Measurements from ENCODE around the gene CD79B. TPM values are rescaled to one million over a fixed set of nuclear protein-coding genes. Genes with fewer than 3 reads are reported as not detected.

The CD79B gene
- total RNA-seq, 1 donor from 2014 or later = 0.25 TPM

GRCh38 chr17:63928172-63928666 lies 3.9 kb downstream of the CD79B start:
- H3K4me2 ChIP-seq (ENCODE audit: low read length) = no peak overlapping the region
- H3K4me3 Mint-ChIP-seq (ENCODE audit: unreplicated experiment) = no peak overlapping the region
- H3K9me3 Mint-ChIP-seq (ENCODE audit: unreplicated experiment) = no peaks in the 10 kb centered on the region
- no peaks in the 10 kb centered on the region for H3K9me3 ChIP-seq (ENCODE audit: insufficient read depth, low read depth, low read length)
- H3K4me1 Mint-ChIP-seq (ENCODE audit: low read depth, unreplicated experiment) = no peaks in the 10 kb centered on the region
- H2AFZ ChIP-seq (ENCODE audit: low read depth, low read length) = no peak overlapping the region
- peaks cover 1% of the 10 kb centered on the region for H3K27me3 Mint-ChIP-seq (ENCODE audit: low read depth, unreplicated experiment)
- no peaks in the 10 kb centered on the region for H3K79me2 ChIP-seq (ENCODE audit: insufficient read depth, low read length)
- FAIRE-seq = no peak
- no peak overlapping the region for H3K27ac Mint-ChIP-seq (ENCODE audit: unreplicated experiment)
- no peak overlapping the region for H3K9ac ChIP-seq (ENCODE audit: low read length)
- no peak overlapping the region for H3K4me3 ChIP-seq (ENCODE audit: insufficient read depth, low read depth, low read length)
- no peaks in the 10 kb centered on the region for H3K4me1 ChIP-seq (ENCODE audit: insufficient read depth, low read length)
- no peaks in the 10 kb centered on the region for H3K36me3 ChIP-seq (ENCODE audit: insufficient read depth, low read length)
- no peak overlapping the region for H3K27ac ChIP-seq (ENCODE audit: low read depth, low read length)
- H4K20me1 ChIP-seq (ENCODE audit: insufficient read depth, low read length) = no peaks in the 10 kb centered on the region
- no peak for DNase-seq (ENCODE audit: low read depth)
- H3K36me3 Mint-ChIP-seq (ENCODE audit: low read depth, unreplicated experiment) = no peaks in the 10 kb centered on the region
- no peak for TF ChIP-seq CTCF (IDR thresholded peaks at IDR 0.05; ENCODE audit: insufficient read depth, low read depth, low read length)
- TF ChIP-seq EZH2 (IDR thresholded peaks at IDR 0.05; ENCODE audit: insufficient read depth, low read length) = no peak
- H3K27me3 ChIP-seq (ENCODE audit: insufficient read depth, low read length) = no peaks in the 10 kb centered on the region

- Mint-ChIP-seq H3K4me3 (ENCODE audit: unreplicated experiment) (no peak overlapping the region), H3K4me1 (ENCODE audit: low read depth, unreplicated experiment) (no peaks in the 10 kb centered on the region), H3K36me3 (ENCODE audit: low read depth, unreplicated experiment) (no peaks in the 10 kb centered on the region), H3K27ac (ENCODE audit: unreplicated experiment) (no peak overlapping the region), H3K9me3 (ENCODE audit: unreplicated experiment) (no peaks in the 10 kb centered on the region), H3K27me3 (ENCODE audit: low read depth, unreplicated experiment) (peaks cover 2% of the 10 kb centered on the region)
- no peaks in the 10 kb centered on the region for H3K4me1 ChIP-seq (ENCODE audit: insufficient read depth, low read length)
- H3K4me3 ChIP-seq (ENCODE audit: insufficient read depth, low read depth, low read length) = no peak overlapping the region
- H3K27ac ChIP-seq (ENCODE audit: low read depth, low read length) = no peak overlapping the region
- FAIRE-seq (no peak), DNase-seq (ENCODE audit: low read depth) (no peak)
- TF ChIP-seq EZH2 (IDR thresholded peaks at IDR 0.05; ENCODE audit: insufficient read depth, low read length) (no peak), CTCF (IDR thresholded peaks at IDR 0.05; ENCODE audit: insufficient read depth, low read depth, low read length) (no peak)
- no peak overlapping the region for H3K9ac ChIP-seq (ENCODE audit: low read length)
- H2AFZ ChIP-seq (ENCODE audit: low read depth, low read length) = no peak overlapping the region
- no peak overlapping the region for H3K4me2 ChIP-seq (ENCODE audit: low read length)
- H3K9me3 ChIP-seq (ENCODE audit: insufficient read depth, low read depth, low read length) = no peaks in the 10 kb centered on the region
- no peaks in the 10 kb centered on the region for H3K27me3 ChIP-seq (ENCODE audit: insufficient read depth, low read length)
- H4K20me1 ChIP-seq (ENCODE audit: insufficient read depth, low read length) = no peaks in the 10 kb centered on the region
- no peaks in the 10 kb centered on the region for H3K79me2 ChIP-seq (ENCODE audit: insufficient read depth, low read length)
- H3K36me3 ChIP-seq (ENCODE audit: insufficient read depth, low read length) = no peaks in the 10 kb centered on the region
These were observed 4.5 kb downstream of the CD79B start for GRCh38 chr17:63927464-63928171.

GRCh38 chr17:63926164-63926563 lies 6.0 kb downstream of the CD79B start:
- no peaks in the 10 kb centered on the region for H3K4me1 Mint-ChIP-seq (ENCODE audit: low read depth, unreplicated experiment)
- Histone ChIP-seq H4K20me1 (ENCODE audit: insufficient read depth, low read length) (no peaks in the 10 kb centered on the region), H3K27me3 (ENCODE audit: insufficient read depth, low read length) (no peaks in the 10 kb centered on the region), H3K36me3 (ENCODE audit: insufficient read depth, low read length) (no peaks in the 10 kb centered on the region), H3K9ac (ENCODE audit: low read length) (no peak overlapping the region), H3K4me3 (ENCODE audit: insufficient read depth, low read depth, low read length) (no peak overlapping the region), H3K27ac (ENCODE audit: low read depth, low read length) (no peak overlapping the region), H3K4me2 (ENCODE audit: low read length) (no peak overlapping the region), H3K4me1 (ENCODE audit: insufficient read depth, low read length) (no peaks in the 10 kb centered on the region), H3K79me2 (ENCODE audit: insufficient read depth, low read length) (no peaks in the 10 kb centered on the region), H3K9me3 (ENCODE audit: insufficient read depth, low read depth, low read length) (no peaks in the 10 kb centered on the region), H2AFZ (ENCODE audit: low read depth, low read length) (no peak overlapping the region)
- FAIRE-seq (no peak), DNase-seq (ENCODE audit: low read depth) (no peak)
- H3K27me3 Mint-ChIP-seq (ENCODE audit: low read depth, unreplicated experiment) = peaks cover 9% of the 10 kb centered on the region
- TF ChIP-seq CTCF (IDR thresholded peaks at IDR 0.05; ENCODE audit: insufficient read depth, low read depth, low read length) = no peak
- no peak for TF ChIP-seq EZH2 (IDR thresholded peaks at IDR 0.05; ENCODE audit: insufficient read depth, low read length)
- no peaks in the 10 kb centered on the region for H3K36me3 Mint-ChIP-seq (ENCODE audit: low read depth, unreplicated experiment)
- no peak overlapping the region for H3K4me3 Mint-ChIP-seq (ENCODE audit: unreplicated experiment)
- no peak overlapping the region for H3K27ac Mint-ChIP-seq (ENCODE audit: unreplicated experiment)
- H3K9me3 Mint-ChIP-seq (ENCODE audit: unreplicated experiment) = no peaks in the 10 kb centered on the region

Data from astrocyte (in vitro differentiated cells and primary cell).